Thymus (tissue), 11 donors: ENCODE measurements around the gene AGMAT. TPM values are rescaled to one million over a fixed set of nuclear protein-coding genes. Genes with fewer than 3 reads are reported as not detected.
A peak's percentile ranks its signal among the peaks of the same experiment; 100 is the strongest.

Experiments used
- DNase-seq, 9 donors: peaks; one replicate each; pipeline ENCODE4 v3.0.0-alpha.2; 2013; ENCODE audit warnings: low spot score in 9 of 9, low read depth in 6 of 9, missing footprints in 1 of 9
- H3K27ac ChIP-seq, 2 donors: one replicate each; pipeline ENCODE4 v1.5.1; 2013; ENCODE audit warnings: control low read depth in 1 of 2, low read depth in 1 of 2, low read length in 1 of 2, mild to moderate bottlenecking in 1 of 2, moderate library complexity in 1 of 2
- H3K27me3 ChIP-seq, 2 donors: one replicate each; pipeline ENCODE4 v1.5.1; 2013; ENCODE audit warnings: low read length in 1 of 2; ENCODE audit not compliant: control insufficient read depth in 2 of 2, insufficient read depth in 1 of 2
- H3K36me3 ChIP-seq, 2 donors: one replicate each; pipeline ENCODE4 v1.5.1; 2013; ENCODE audit warnings: low read length in 1 of 2, mild to moderate bottlenecking in 1 of 2, moderate library complexity in 1 of 2; ENCODE audit not compliant: control insufficient read depth in 2 of 2, insufficient read depth in 2 of 2
- H3K4me1 ChIP-seq, 2 donors: one replicate each; pipeline ENCODE4 v1.5.1; 2013; ENCODE audit warnings: low read length in 2 of 2; ENCODE audit not compliant: control insufficient read depth in 2 of 2, insufficient read depth in 2 of 2
- H3K4me3 ChIP-seq, 2 donors: one replicate each; pipeline ENCODE4 v1.5.1; 2013; ENCODE audit warnings: low read length in 2 of 2, control low read depth in 1 of 2, mild to moderate bottlenecking in 1 of 2
- H3K9me3 ChIP-seq, 2 donors: one replicate each; pipeline ENCODE4 v1.5.1; 2013; ENCODE audit warnings: low read length in 1 of 2, mild to moderate bottlenecking in 1 of 2; ENCODE audit not compliant: control insufficient read depth in 2 of 2, insufficient read depth in 1 of 2
- WGBS: extraction: QIAGEN DNeasy Blood & Tissue Kit; methylation state at CpG from one replicate; pipeline ENCODE4 v1.1.7; 2013; 5-methylcytosine and 5-hydroxymethylcytosine counted together
- polyA plus RNA-seq: library from polyadenylated mRNA; stranded (reverse); fragments of 200-250 nt; gene quantifications from one replicate; pipeline ENCODE4 v1.2.3, GENCODE V29; 2013
- total RNA-seq: library from RNA; stranded (reverse); fragments of 120-200 nt; gene quantifications from one replicate; pipeline ENCODE4 v1.2.4, GENCODE V29; 2013
- donor health status: healthy.

The AGMAT gene
- total and polyA plus RNA-seq, 2 donors = 3.8 to 4.2 TPM

- no peak for DNase-seq
- Histone ChIP-seq H3K9me3 (no peaks in the 10 kb centered on the region), H3K27me3 (no peaks in the 10 kb centered on the region), H3K36me3 (peaks cover 8 to 13% of the 10 kb centered on the region in 2 donors), H3K4me1 (peaks cover 6 to 7% of the 10 kb centered on the region in 2 donors), H3K27ac (no peak overlapping the region), H3K4me3 (no peak overlapping the region)
- 95% methylated on average over 4 of the region's 4 CpGs for WGBS
Measured at GRCh38 chr1:15531003-15531402, 53.8 kb downstream of the AGMAT start.

GRCh38 chr1:15526490-15527339, 58.1 kb downstream of the AGMAT start, which contains the start of gene DNAJC16:
Gene DNAJC16, plus strand, starts transcription at chr1:15526848. Its CDS starts 2,258 bp downstream, at chr1:15529106.
- Histone ChIP-seq H3K9me3 (no peaks in the 10 kb centered on the region), H3K4me3 (peak within 1 kb of the TSS; percentile 71 to 91), H3K36me3 (peaks cover 0 to 4% of the 10 kb centered on the region in 2 donors), H3K27me3 (no peaks in the 10 kb centered on the region), H3K27ac (peak within 1 kb of the TSS; percentile 93 to 96), H3K4me1 (peaks cover 14 to 22% of the 10 kb centered on the region in 2 donors)
- WGBS = under 1% methylated on average over 65 of the region's 65 CpGs
- DNase-seq = peak; percentile 98 to 100 (median 99)

- Histone ChIP-seq H3K9me3 (no peaks in the 10 kb centered on the region), H3K4me1 (peaks cover 14 to 25% of the 10 kb centered on the region in 2 donors), H3K4me3 (peak overlapping the region; percentile 71 to 91), H3K27ac (peak overlapping the region; percentile 93 to 96), H3K27me3 (no peaks in the 10 kb centered on the region), H3K36me3 (peaks cover 0 to 4% of the 10 kb centered on the region in 2 donors)
- 28% methylated on average over 9 of the region's 9 CpGs for WGBS
- peak in 1 of 9 donors; percentile 18 for DNase-seq
Measured at GRCh38 chr1:15526021-15526489, 58.8 kb downstream of the AGMAT start.

- no peaks in the 10 kb centered on the region for H3K27me3 ChIP-seq
- H3K27ac ChIP-seq = peak overlapping the region; percentile 93 to 96
- H3K4me1 ChIP-seq = peaks cover 14 to 25% of the 10 kb centered on the region in 2 donors
- no peaks in the 10 kb centered on the region for H3K36me3 ChIP-seq
- no peaks in the 10 kb centered on the region for H3K9me3 ChIP-seq
- WGBS = 5% methylated on average over 40 of the region's 40 CpGs
- H3K4me3 ChIP-seq = peak overlapping the region; percentile 66 to 83
- DNase-seq = peak in 6 of 9 donors; percentile 6 to 99 (median 96)
Measured at GRCh38 chr1:15525050-15526020, 59.5 kb downstream of the AGMAT start.

- H3K4me1 ChIP-seq = peaks cover 14 to 25% of the 10 kb centered on the region in 2 donors
- H3K4me3 ChIP-seq = peak overlapping the region; percentile 72 to 83
- no peaks in the 10 kb centered on the region for H3K27me3 ChIP-seq
- peak in 8 of 9 donors; percentile 86 to 100 (median 96) for DNase-seq
- no peaks in the 10 kb centered on the region for H3K36me3 ChIP-seq
- 2% methylated on average over 87 of the region's 88 CpGs for WGBS
- peak overlapping the region; percentile 99 for H3K27ac ChIP-seq
- no peaks in the 10 kb centered on the region for H3K9me3 ChIP-seq
Measured at GRCh38 chr1:15524283-15525049, 60.4 kb downstream of the AGMAT start.

- peak within 1 kb of the TSS; percentile 72 to 83 for H3K4me3 ChIP-seq
- WGBS = 1% methylated on average over 27 of the region's 27 CpGs
- H3K36me3 ChIP-seq = no peaks in the 10 kb centered on the region
- H3K4me1 ChIP-seq = peaks cover 14 to 25% of the 10 kb centered on the region in 2 donors
- H3K27ac ChIP-seq = peak within 1 kb of the TSS; percentile 99
- DNase-seq = no peak
- no peaks in the 10 kb centered on the region for H3K9me3 ChIP-seq
- no peaks in the 10 kb centered on the region for H3K27me3 ChIP-seq
Measured at GRCh38 chr1:15524021-15524282, 60.9 kb downstream of the AGMAT start, which contains the start of gene CASP9. Gene CASP9, minus strand, starts transcription at chr1:15524215. Its CDS starts 15 bp downstream, at chr1:15524200.

- H3K4me3 ChIP-seq = peak overlapping the region; percentile 51 to 83
- peaks cover 14 to 25% of the 10 kb centered on the region in 2 donors for H3K4me1 ChIP-seq
- H3K36me3 ChIP-seq = no peaks in the 10 kb centered on the region
- 45% methylated on average over 18 of the region's 18 CpGs for WGBS
- no peaks in the 10 kb centered on the region for H3K9me3 ChIP-seq
- peak overlapping the region; percentile 73 to 83 for H3K27ac ChIP-seq
- H3K27me3 ChIP-seq = no peaks in the 10 kb centered on the region
- peak in 2 of 9 donors; percentile 4 to 8 for DNase-seq
Measured at GRCh38 chr1:15523104-15524020, 61.5 kb downstream of the AGMAT start.
